ENCODE data around the gene UBE2E2.

DNA sequence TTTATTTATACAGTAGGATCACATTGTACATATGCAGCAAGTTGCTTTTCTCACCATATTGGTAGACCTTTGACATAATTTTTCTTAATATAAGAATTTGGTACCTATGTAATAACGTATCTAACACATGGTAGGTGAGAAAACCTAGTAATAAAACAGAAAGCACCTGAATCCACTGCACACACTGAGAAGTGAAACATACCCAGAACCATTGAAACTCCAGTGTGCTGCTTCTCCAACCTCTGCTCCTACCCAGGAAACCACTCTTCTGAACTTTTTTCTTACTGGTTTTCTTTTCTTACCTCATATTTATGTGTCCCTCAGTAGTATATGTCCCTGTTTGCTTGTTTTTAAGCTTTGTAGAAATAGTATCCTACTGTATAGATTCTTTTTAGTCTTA is 293.0 kb downstream of the UBE2E2 start:
- no peak for TF ChIP-seq EZH2phosphoT487 (IDR thresholded peaks at IDR 0.05; ENCODE audit: insufficient read depth, low read depth)
- TF ChIP-seq EZH2 (IDR thresholded peaks at IDR 0.05; ENCODE audit: insufficient read depth, poor library complexity, severe bottlenecking) = no peak
